Epithelial cell of esophagus (primary cell): ENCODE data around the gene FAM167B.
A peak's percentile ranks its signal among the peaks of the same experiment; 100 is the strongest.

Experiments
- DNase-seq: peaks from one replicate; pipeline ENCODE4 v3.0.0; 2010; ENCODE audit warnings: low read depth
- H3K4me3 ChIP-seq: 2 replicates; pipeline ENCODE4 v1.5.1; 2011; ENCODE audit warnings: mild to moderate bottlenecking, low read length, control low read depth
- TF ChIP-seq, protein P1 (sequence below): IDR thresholded peaks from 2 replicates; pipeline ENCODE4 v1.5.1; 2011; ENCODE audit warnings: low read depth, mild to moderate bottlenecking, low read length, control low read depth, inconsistent platforms; ENCODE audit not compliant: insufficient read depth; ENCODE audit errors: missing control alignments

FAM167B gene

DNA sequence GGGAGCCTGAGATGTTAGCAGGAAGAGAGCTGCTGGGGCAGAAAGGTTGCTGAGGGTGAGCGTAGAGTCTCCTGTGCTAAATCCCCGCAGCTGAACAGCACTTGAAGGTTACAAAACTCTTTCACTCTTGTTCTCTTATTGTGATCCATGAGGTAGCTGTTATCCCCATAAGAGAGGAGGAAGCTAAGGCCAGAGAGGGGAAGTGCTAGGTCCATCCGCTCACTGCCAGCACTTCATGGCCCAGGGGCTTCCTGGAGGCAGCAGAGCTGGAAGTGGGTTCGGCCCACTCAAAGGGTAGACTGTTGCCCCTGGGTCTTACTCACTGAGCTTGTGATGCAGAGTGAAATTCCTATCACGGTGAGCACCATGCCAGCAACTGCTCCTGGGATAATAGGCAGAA lies 30.5 kb upstream of the FAM167B start:
- TF ChIP-seq, protein P1, sequence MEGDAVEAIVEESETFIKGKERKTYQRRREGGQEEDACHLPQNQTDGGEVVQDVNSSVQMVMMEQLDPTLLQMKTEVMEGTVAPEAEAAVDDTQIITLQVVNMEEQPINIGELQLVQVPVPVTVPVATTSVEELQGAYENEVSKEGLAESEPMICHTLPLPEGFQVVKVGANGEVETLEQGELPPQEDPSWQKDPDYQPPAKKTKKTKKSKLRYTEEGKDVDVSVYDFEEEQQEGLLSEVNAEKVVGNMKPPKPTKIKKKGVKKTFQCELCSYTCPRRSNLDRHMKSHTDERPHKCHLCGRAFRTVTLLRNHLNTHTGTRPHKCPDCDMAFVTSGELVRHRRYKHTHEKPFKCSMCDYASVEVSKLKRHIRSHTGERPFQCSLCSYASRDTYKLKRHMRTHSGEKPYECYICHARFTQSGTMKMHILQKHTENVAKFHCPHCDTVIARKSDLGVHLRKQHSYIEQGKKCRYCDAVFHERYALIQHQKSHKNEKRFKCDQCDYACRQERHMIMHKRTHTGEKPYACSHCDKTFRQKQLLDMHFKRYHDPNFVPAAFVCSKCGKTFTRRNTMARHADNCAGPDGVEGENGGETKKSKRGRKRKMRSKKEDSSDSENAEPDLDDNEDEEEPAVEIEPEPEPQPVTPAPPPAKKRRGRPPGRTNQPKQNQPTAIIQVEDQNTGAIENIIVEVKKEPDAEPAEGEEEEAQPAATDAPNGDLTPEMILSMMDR = no peak
- no peak overlapping the region for H3K4me3 ChIP-seq
- no peak for DNase-seq

DNA sequence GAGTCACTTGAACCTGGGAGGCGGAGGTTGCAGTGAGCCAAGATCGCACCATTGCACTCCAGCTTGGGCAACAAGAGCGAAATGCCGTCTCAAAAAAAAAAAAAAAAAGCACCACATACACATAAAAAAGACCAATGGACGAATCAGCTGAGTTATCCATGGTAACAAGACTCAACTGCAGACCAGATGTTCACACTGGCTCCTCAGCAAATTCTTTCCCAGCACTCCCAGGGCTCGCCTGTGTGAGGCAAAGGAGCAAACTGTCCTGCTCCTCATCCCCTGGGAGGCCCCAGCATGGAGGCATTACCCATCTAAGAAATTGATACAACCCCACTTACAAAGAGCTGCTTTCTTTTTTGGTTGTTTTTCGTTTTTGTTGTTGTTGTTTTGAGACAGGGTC lies 28.0 kb upstream of the FAM167B start:
- no peak overlapping the region for H3K4me3 ChIP-seq
- DNase-seq = no peak
- TF ChIP-seq, protein P1 = no peak

DNA sequence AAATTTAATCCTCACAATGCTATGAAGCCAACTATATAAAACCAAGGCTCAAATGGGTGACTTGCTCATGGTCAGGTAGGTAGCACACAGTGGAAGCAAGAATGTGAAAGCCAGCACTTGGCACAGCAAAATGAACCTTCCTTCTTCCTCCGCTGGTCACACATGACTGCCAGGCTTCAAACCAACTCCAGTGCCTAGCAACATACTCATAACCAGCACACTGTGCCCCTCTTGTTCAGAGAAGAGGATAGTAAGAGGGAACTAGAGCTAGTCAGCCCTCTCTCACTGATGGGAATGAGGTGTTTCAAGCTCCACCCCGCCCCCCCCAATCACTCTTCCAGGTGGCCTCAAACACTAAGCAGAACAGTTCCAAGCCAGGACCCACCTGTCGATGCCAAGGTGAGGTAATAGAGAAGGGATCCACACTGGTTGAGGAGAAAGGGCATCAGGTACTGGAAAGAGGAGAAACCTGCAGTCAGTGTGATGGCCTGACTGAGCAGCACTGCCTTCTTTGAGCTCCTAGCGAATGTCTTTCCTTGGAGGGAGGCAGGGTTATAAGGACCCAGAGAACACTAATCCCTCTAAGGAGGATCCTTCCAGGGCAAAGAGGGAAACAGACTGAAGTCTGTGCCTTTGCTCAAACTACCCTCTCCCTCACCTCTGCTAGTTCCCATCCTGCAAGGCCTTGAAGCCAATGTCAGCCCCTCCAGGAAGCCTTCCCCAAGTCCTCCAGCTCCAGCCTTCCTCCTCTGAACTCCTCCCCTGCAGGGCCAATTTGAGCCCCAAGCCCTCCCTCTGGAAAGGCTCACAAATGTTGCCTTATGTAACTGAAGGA lies 26.1 kb upstream of the FAM167B start:
- H3K4me3 ChIP-seq = peak overlapping the region; percentile 98
- no peak for DNase-seq

DNA sequence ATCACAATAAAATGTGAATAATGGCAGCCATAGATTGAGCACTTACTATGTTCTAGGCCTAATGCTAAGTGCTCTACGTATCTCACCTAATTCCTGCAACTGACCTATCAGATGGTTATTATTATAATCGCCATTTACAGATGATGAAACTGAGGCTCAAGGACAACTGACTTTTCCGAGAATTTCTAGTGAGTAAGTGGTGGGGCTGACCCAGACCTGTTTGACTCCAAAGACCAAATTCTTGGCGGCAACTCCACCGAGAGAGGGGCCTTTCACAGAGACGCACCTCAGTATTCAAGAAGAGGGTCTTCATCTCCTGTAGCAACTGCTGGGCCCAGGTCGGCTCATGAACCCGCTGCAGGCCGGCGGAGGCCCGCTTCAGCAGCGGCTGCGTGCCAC lies 25.4 kb upstream of the FAM167B start:
- no peak for DNase-seq
- TF ChIP-seq, protein P1 = no peak
- peak overlapping the region; percentile 98 for H3K4me3 ChIP-seq

More for the DNA sequence above, 26.1 kb upstream of the FAM167B start:
- TF ChIP-seq, protein P1 = no peak

DNA sequence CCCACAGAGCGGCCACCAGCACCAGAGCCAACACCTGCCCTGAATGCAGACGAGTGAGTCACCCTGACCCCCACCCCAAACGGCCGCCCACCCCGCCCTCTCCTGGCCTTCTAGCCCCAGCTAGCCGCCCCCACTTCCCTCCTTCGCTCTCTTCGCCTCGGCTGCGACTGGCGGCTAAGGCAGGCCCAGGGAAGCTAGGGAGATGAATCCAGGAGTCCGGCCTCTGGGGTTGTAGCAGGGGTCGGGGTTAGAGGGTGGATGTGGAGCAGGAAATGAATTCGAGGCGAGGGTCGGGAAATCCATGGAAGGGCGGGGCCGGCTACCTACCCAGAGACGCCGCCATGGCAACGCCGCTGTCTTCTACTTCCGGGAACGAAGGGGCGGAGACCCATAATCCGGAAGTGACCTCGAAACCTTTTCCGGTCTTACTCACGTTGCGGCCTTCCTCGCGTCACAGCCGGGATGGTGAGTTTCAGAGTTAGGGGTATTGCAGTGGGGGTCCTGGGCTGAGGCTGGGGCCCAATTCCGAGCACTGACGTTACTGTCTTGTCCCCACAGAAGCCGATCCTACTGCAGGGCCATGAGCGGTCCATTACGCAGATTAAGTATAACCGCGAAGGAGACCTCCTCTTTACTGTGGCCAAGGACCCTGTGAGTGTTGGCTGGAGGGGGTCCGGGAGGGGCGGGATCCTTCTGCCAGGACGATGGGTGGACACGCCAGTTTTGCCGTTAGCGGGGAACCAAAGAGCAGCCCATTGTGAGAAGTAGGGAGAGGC lies 24.9 kb upstream of the FAM167B start, which contains the start of the genes EIF3I and TMEM234:
Gene EIF3I (plus strand): TSS at position 428 of the 776 bp plus-strand sequence. CDS start 35 bp downstream, at position 463.
Gene TMEM234 (minus strand): TSS at position 374 of the 776 bp plus-strand sequence. CDS start 31 bp downstream, at position 343.
- DNase-seq = peak; percentile 93
- peak within 1 kb of the TSS; percentile 98 for H3K4me3 ChIP-seq
- TF ChIP-seq, protein P1 = no peak

DNA sequence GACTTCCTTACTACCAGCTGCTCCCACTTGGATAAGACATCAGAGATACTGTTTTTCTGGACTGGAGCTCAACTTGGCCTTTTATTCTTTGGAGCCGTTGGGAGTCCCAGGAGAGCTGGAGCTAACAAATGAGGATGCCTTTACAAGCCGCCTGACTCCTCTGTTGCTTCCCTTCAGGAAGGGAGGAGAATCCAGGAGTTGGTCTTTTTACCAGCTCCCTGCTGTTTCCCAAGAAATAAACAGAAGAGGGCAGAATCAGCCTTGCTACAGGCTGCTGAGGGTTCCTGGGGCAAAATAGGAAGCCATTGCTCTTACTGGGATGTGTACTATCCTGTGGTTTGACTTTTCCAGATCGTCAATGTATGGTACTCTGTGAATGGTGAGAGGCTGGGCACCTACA lies 23.3 kb upstream of the FAM167B start:
- TF ChIP-seq, protein P1 = no peak
- DNase-seq = no peak
- H3K4me3 ChIP-seq = no peak overlapping the region
